ENCODE data around the gene DDX1. TPM values are rescaled to one million over a fixed set of nuclear protein-coding genes. Genes with fewer than 3 reads are reported as not detected.

The DDX1 gene
- total and polyA plus RNA-seq, 2 of the 4 experiments (the other 2 are of a cell fraction): 73.6 to 74.9 TPM

- no peak overlapping the region for H3K23ac ChIP-seq (ENCODE audit: low read depth, low read length)
- in situ Hi-C loops (cut with MboI; ENCODE audit: low sequenced_read_pairs): no loop called here
- no peak for DNase-seq
- H2BK20ac ChIP-seq (ENCODE audit: low read depth, low read length): no peak overlapping the region
- TF ChIP-seq RAD21 (IDR thresholded peaks at IDR 0.05; ENCODE audit: low read length) (no peak), SMC3 (IDR thresholded peaks at IDR 0.05; ENCODE audit: low read depth, low read length) (no peak), POLR2A (IDR thresholded peaks at IDR 0.05; ENCODE audit: low read depth, low read length) (no peak), CTCF (conservative IDR thresholded peaks at IDR 0.05; ENCODE audit: low read depth, low read length) (no peak), CHD1 (IDR thresholded peaks at IDR 0.05; ENCODE audit: low read depth, low read length) (no peak), CEBPB (IDR thresholded peaks at IDR 0.05; ENCODE audit: low read depth, low read length) (no peak), FOS (IDR thresholded peaks at IDR 0.05; ENCODE audit: low read depth, low read length) (no peak), NFE2L2 (IDR thresholded peaks at IDR 0.05; ENCODE audit: low read depth, low read length) (no peak), MAFK (IDR thresholded peaks at IDR 0.05; ENCODE audit: low read depth, low read length) (no peak), BHLHE40 (IDR thresholded peaks at IDR 0.05; ENCODE audit: low read depth, low read length) (no peak), RFX5 (IDR thresholded peaks at IDR 0.05; ENCODE audit: low read depth, low read length) (no peak)
- H2AFZ ChIP-seq (replicated peaks; ENCODE audit: low read length, poor library complexity): no peak overlapping the region
- no peak overlapping the region for H3K4ac ChIP-seq (ENCODE audit: low read depth, low read length)
- WGBS, 2 experiments (ENCODE audit: extremely low coverage in 2 of 2, insufficient read length in 1 of 2): no CpG with 5 or more reads among the region's 5 CpGs
- no peak overlapping the region for H3K14ac ChIP-seq (replicated peaks; ENCODE audit: low read depth, low read length)
- CTCF ChIA-PET: no interaction called here
- no peaks in the 10 kb centered on the region for H3K9me3 ChIP-seq (ENCODE audit: control insufficient read depth, insufficient read depth, low read length)
- no peak overlapping the region for H2AK5ac ChIP-seq (ENCODE audit: low read depth, low read length)
- POLR2A ChIA-PET (ENCODE audit: unreplicated experiment): no interaction called here
- no peaks in the 10 kb centered on the region for H3K4me1 ChIP-seq (ENCODE audit: control insufficient read depth, insufficient read depth, low read length)
- BruUV-seq (replicated peaks): no TSS peak
- H4K20me1 ChIP-seq (ENCODE audit: insufficient read depth, low read length): no peaks in the 10 kb centered on the region
- no peak overlapping the region for H2BK15ac ChIP-seq (ENCODE audit: low read depth, low read length)
- no peak overlapping the region for H4K8ac ChIP-seq (ENCODE audit: low read depth in 2 of 2, low read length in 2 of 2)
- no peak overlapping the region for H2AK9ac ChIP-seq (replicated peaks; ENCODE audit: low read depth, low read length, poor library complexity)
- H3K27me3 ChIP-seq (ENCODE audit: control insufficient read depth, insufficient read depth, low read length): no peaks in the 10 kb centered on the region
- no peaks in the 10 kb centered on the region for H3K79me1 ChIP-seq (ENCODE audit: low read depth in 1 of 2, low read length in 2 of 2)
- H4K91ac ChIP-seq (ENCODE audit: insufficient read depth, low read depth, low read length): no peak overlapping the region
- H3K18ac ChIP-seq (ENCODE audit: low read depth, low read length): no peak overlapping the region
- H3K27ac ChIP-seq (ENCODE audit: insufficient read depth, low read length): no peak overlapping the region
- H3K56ac ChIP-seq (ENCODE audit: extremely low read depth, insufficient read depth, low read length): no peak overlapping the region
- no peak overlapping the region for H4K5ac ChIP-seq (ENCODE audit: low read depth, low read length)
- H3K4me2 ChIP-seq (ENCODE audit: low read depth, low read length): no peak overlapping the region
- dilution Hi-C loops (cut with HindIII; ENCODE audit: low sequenced_read_pairs, unreplicated experiment): no loop called here
- H3K9ac ChIP-seq (ENCODE audit: low read depth, low read length): no peak overlapping the region
- no peak overlapping the region for H3K4me3 ChIP-seq (ENCODE audit: insufficient read depth, low read depth, low read length)
- H2BK120ac ChIP-seq (ENCODE audit: low read depth, low read length): no peak overlapping the region
- H2BK5ac ChIP-seq (ENCODE audit: low read depth, low read length, poor library complexity, severe bottlenecking): no peak overlapping the region
- peaks cover 30% of the 10 kb centered on the region for H3K36me3 ChIP-seq (ENCODE audit: control insufficient read depth, insufficient read depth, low read length)
- ATAC-seq (ENCODE audit: low read depth): no peak
- no peaks in the 10 kb centered on the region for H3K9me1 ChIP-seq (ENCODE audit: insufficient read depth, low read length)
- intact Hi-C loops (cut with micrococcal nuclease): no loop called here
Observed at GRCh38 chr2:15610430-15610952, 18.8 kb downstream of the DDX1 start.

All from IMR-90 (cell line).